VCaP (cell line): ENCODE measurements around the gene MICU1.

Source experiments
- H3K27ac ChIP-seq: fragments of 450-650 bp; 2 replicates; pipeline ENCODE4 v1.5.1; 2017
- CTCF ChIP-seq: fragments of 450-650 bp; conservative IDR thresholded peaks from 2 replicates; pipeline ENCODE4 v1.5.1; 2017; ENCODE audit warnings: mild to moderate bottlenecking, moderate library complexity

MICU1 gene

GRCh38 chr10:72375585-72375984 lies 250.3 kb downstream of the MICU1 start:
- peak; percentile 52 for TF ChIP-seq CTCF
- no peak overlapping the region for H3K27ac ChIP-seq

GRCh38 chr10:72375173-72375572 lies 250.7 kb downstream of the MICU1 start:
- no peak overlapping the region for H3K27ac ChIP-seq
- TF ChIP-seq CTCF = no peak; the same call in 1 of the 2 replicates

GRCh38 chr10:72370201-72370722 lies 255.6 kb downstream of the MICU1 start:
- no peak overlapping the region for H3K27ac ChIP-seq
- TF ChIP-seq CTCF = no peak

- TF ChIP-seq CTCF = no peak
- H3K27ac ChIP-seq = no peak overlapping the region
Observed at GRCh38 chr10:72367301-72367960, 258.4 kb downstream of the MICU1 start.

- H3K27ac ChIP-seq = peak overlapping the region; percentile 66
- TF ChIP-seq CTCF = no peak
Observed at GRCh38 chr10:72365106-72365895, 260.6 kb downstream of the MICU1 start.

GRCh38 chr10:72364239-72364777 lies 261.6 kb downstream of the MICU1 start:
- peak; percentile 94 for TF ChIP-seq CTCF
- H3K27ac ChIP-seq = peak overlapping the region; percentile 66

- H3K27ac ChIP-seq = no peak overlapping the region
- no peak for TF ChIP-seq CTCF
Observed at GRCh38 chr10:72356987-72357386, 268.9 kb downstream of the MICU1 start.
